Measurements from ENCODE around the gene NOTCH3. TPM values are rescaled to one million over a fixed set of nuclear protein-coding genes. Genes with fewer than 3 reads are reported as not detected.

NOTCH3 gene
- total RNA-seq, 1 experiment from 2014 or later = 164 TPM

DNA sequence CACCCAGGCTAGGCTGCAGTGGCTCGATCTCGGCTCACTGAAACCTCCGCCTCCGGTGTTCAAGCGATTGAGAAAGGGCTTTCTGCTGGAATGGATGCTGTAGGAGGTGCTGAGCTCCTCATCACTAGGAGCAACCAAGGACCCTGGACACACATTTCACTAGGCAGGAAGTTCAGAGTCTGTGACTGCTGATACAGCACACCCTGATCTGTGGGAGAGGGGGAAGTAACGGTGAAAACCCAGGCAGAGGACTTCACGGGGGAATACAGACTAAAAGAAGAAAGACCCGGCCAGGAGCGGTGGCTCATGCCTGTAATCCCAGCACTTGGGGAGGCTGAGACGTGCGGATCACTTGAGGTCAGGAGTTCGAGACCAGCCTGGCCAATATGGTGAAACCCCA, 11.9 kb upstream of the NOTCH3 start:
- Histone ChIP-seq H3K4me2 (ENCODE audit: insufficient read depth, insufficient read length, low read length) (no peak overlapping the region), H2AFZ (ENCODE audit: low read length) (no peak overlapping the region), H4K20me1 (ENCODE audit: control insufficient read depth, insufficient read depth, insufficient read length) (no peaks in the 10 kb centered on the region), H4K5ac (ENCODE audit: insufficient read length, low read depth, low read length) (no peak overlapping the region), H4K8ac (replicated peaks; ENCODE audit: insufficient read length, low read depth, low read length) (no peak overlapping the region), H2BK120ac (ENCODE audit: low read depth, low read length, poor library complexity, severe bottlenecking) (no peak overlapping the region), H3K4ac (ENCODE audit: low read depth, low read length) (no peak overlapping the region), H3K79me2 (ENCODE audit: insufficient read depth, low read length) (no peaks in the 10 kb centered on the region), H2AK5ac (ENCODE audit: insufficient read length, low read length) (no peak overlapping the region), H3K9ac (ENCODE audit: extremely low read depth, insufficient read length, low read length) (no peak overlapping the region), H3K79me1 (ENCODE audit: insufficient read depth, low read depth, low read length, poor library complexity, severe bottlenecking) (no peaks in the 10 kb centered on the region), H4K91ac (ENCODE audit: insufficient read length, low read depth, low read length) (no peak overlapping the region), H2BK20ac (ENCODE audit: low read depth, low read length, poor library complexity, severe bottlenecking) (no peak overlapping the region), H3K56ac (ENCODE audit: insufficient read length, low read depth, low read length) (no peak overlapping the region), H3K27ac (ENCODE audit: insufficient read length, low read depth, low read length) (no peak overlapping the region), H2BK12ac (ENCODE audit: insufficient read length, low read depth, low read length) (no peak overlapping the region), H3K4me1 (ENCODE audit: insufficient read depth, low read length) (no peaks in the 10 kb centered on the region), H3K18ac (ENCODE audit: insufficient read length, low read depth, low read length) (no peak overlapping the region), H3T11ph (ENCODE audit: low read length) (no peak overlapping the region), H2BK5ac (ENCODE audit: insufficient read length, low read length) (no peak overlapping the region), H2BK15ac (ENCODE audit: low read depth, low read length) (no peak overlapping the region), H3K27me3 (ENCODE audit: insufficient read depth, low read length) (no peaks in the 10 kb centered on the region), H3K14ac (ENCODE audit: insufficient read depth, low read length) (no peak overlapping the region), H3K9me3 (ENCODE audit: control insufficient read depth, low read depth, low read length) (no peaks in the 10 kb centered on the region), H3K23ac (ENCODE audit: insufficient read length, low read depth, low read length) (no peak overlapping the region), H3K23me2 (ENCODE audit: insufficient read length, low read depth, low read length, poor library complexity, severe bottlenecking) (no peaks in the 10 kb centered on the region)
- no peak for TF ChIP-seq CTCF (conservative IDR thresholded peaks at IDR 0.05)
- Mint-ChIP-seq H3K36me3 (ENCODE audit: insufficient read depth in 1 of 3, low read depth in 3 of 3) (no peaks in the 10 kb centered on the region), H3K4me3 (no peak overlapping the region), H3K9me3 (no peaks in the 10 kb centered on the region), H3K27me3 (ENCODE audit: low read depth) (no peaks in the 10 kb centered on the region), H3K4me1 (no peaks in the 10 kb centered on the region), H3K27ac (no peak overlapping the region)
- no peak for DNase-seq
- WGBS (ENCODE audit: extremely low coverage, insufficient read length, low lambda C conversion rate) = no CpG with 5 or more reads among the region's 12 CpGs

Data from H9 (cell line).